NCI-H748 (cell line): ENCODE results near the gene CHCHD6.

Experiments
- DNase-seq: peaks from one replicate; lab custom pipeline; 2025; ENCODE audit not compliant: unreplicated experiment; lab: John Stamatoyannopoulos, UW

The CHCHD6 gene

GRCh38 chr3:126956866-126957650 is 253.0 kb downstream of the CHCHD6 start:
- no peak for DNase-seq

GRCh38 chr3:126957776-126958637 is 254.0 kb downstream of the CHCHD6 start:
- no peak for DNase-seq

GRCh38 chr3:126958638-126959085 is 254.6 kb downstream of the CHCHD6 start:
- no peak for DNase-seq

GRCh38 chr3:126959136-126959920 is 255.3 kb downstream of the CHCHD6 start:
- DNase-seq: no peak

GRCh38 chr3:126959921-126960603 is 256.0 kb downstream of the CHCHD6 start:
- DNase-seq: peak; percentile 48

- DNase-seq: no peak
Measured at GRCh38 chr3:126960604-126960995, 256.6 kb downstream of the CHCHD6 start.

GRCh38 chr3:126961191-126961790 is 257.3 kb downstream of the CHCHD6 start:
- DNase-seq: no peak

GRCh38 chr3:126961791-126962461 is 257.9 kb downstream of the CHCHD6 start:
- no peak for DNase-seq

GRCh38 chr3:126962756-126963155 is 258.7 kb downstream of the CHCHD6 start:
- no peak for DNase-seq

GRCh38 chr3:126963261-126964190 is 259.5 kb downstream of the CHCHD6 start:
- DNase-seq: no peak

GRCh38 chr3:126964261-126964660 is 260.2 kb downstream of the CHCHD6 start:
- no peak for DNase-seq

GRCh38 chr3:126964950-126965349 is 260.9 kb downstream of the CHCHD6 start:
- DNase-seq: no peak

- no peak for DNase-seq
Measured at GRCh38 chr3:126965526-126966080, 261.6 kb downstream of the CHCHD6 start.

- DNase-seq: no peak
Measured at GRCh38 chr3:126967386-126967785, 263.3 kb downstream of the CHCHD6 start.

- DNase-seq: peak; percentile 18
Measured at GRCh38 chr3:126968391-126969390, 264.7 kb downstream of the CHCHD6 start.

GRCh38 chr3:126969586-126969985 is 265.5 kb downstream of the CHCHD6 start:
- DNase-seq: no peak

- DNase-seq: no peak
Measured at GRCh38 chr3:126970101-126970500, 266.1 kb downstream of the CHCHD6 start.
